Ascending aorta (tissue), 2 donors: ENCODE results near the gene NCKAP5. TPM values are rescaled to one million over a fixed set of nuclear protein-coding genes. Genes with fewer than 3 reads are reported as not detected.

Source experiments
- DNase-seq, 2 donors: peaks; one replicate each; pipeline ENCODE4 v3.0.0-alpha.2; 2019; ENCODE audit warnings: low spot score in 2 of 2
- H3K27ac ChIP-seq, 2 donors: fragments of 200-600 bp; sonication (generic); one replicate each; pipeline ENCODE4 v1.5.1; 2016 to 2017; ENCODE audit warnings: mild to moderate bottlenecking in 1 of 2
- H3K27me3 ChIP-seq: fragments of 200-600 bp; sonication (generic); one replicate; pipeline ENCODE4 v1.5.1; 2017
- H3K36me3 ChIP-seq, 2 donors: fragments of 200-600 bp; sonication (generic); one replicate each; pipeline ENCODE4 v1.5.1; 2016
- H3K4me1 ChIP-seq, 2 donors: fragments of 200-600 bp; sonication (generic); one replicate each; pipeline ENCODE4 v1.5.1; 2016 to 2017; ENCODE audit warnings: mild to moderate bottlenecking in 1 of 2
- H3K4me3 ChIP-seq, 2 donors: fragments of 200-600 bp; sonication (generic); one replicate each; pipeline ENCODE4 v1.5.1; 2016 to 2017; ENCODE audit warnings: mild to moderate bottlenecking in 1 of 2
- H3K9me3 ChIP-seq, 2 donors: fragments of 200-600 bp; sonication (generic); one replicate each; pipeline ENCODE4 v1.5.1; 2016
- intact Hi-C: fragments of 100-400 bp; cut with DNase I; formaldehyde crosslinking; loops from one replicate; pipeline ENCODE4 v1.15.1; 2023
- total RNA-seq: library from RNA; depleted of rRNA; stranded (reverse); fragments of >200 nt; gene quantifications from one replicate; pipeline ENCODE4 v1.1.0, GENCODE V29; 2016
- TF ChIP-seq, protein P1 (sequence below), 3 experiments: fragments of 200-600 bp in 2 of 3; fragments of 450-650 bp in 1 of 3; sonication (generic) in 2 of 3; IDR thresholded peaks; one replicate each; pipeline ENCODE4 v1.5.1; 2016 to 2019; ENCODE audit warnings: antibody characterized with exemption in 3 of 3, mild to moderate bottlenecking in 1 of 3, moderate library complexity in 1 of 3

Gene NCKAP5
- total RNA-seq, 1 donor from 2014 or later: 0.75 TPM

DNA sequence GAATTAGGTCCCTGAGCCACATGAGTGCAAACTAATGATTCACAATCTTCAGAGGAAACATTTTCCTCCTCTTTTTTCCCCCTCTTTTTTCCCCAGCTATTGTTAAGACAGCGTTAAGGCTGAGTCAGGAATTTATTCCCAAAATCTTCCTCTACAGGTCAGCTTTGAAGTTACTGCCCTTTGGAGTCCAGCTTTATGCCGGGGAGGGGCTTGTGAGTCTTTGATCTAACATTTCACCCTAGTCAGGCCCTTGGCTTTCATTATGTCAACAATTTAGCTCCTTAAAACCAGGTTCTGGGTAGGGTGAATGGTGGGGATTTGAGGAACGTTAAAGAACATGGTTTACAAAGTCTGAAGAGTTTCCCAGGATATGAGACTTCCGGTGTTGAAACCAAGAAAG, 807.3 kb downstream of the NCKAP5 start:
- Histone ChIP-seq H3K4me3 (no peak overlapping the region), H3K36me3 (no peaks in the 10 kb centered on the region), H3K9me3 (no peaks in the 10 kb centered on the region), H3K4me1 (no peaks in the 10 kb centered on the region), H3K27me3 (no peaks in the 10 kb centered on the region), H3K27ac (no peak overlapping the region)
- TF ChIP-seq, protein P1, sequence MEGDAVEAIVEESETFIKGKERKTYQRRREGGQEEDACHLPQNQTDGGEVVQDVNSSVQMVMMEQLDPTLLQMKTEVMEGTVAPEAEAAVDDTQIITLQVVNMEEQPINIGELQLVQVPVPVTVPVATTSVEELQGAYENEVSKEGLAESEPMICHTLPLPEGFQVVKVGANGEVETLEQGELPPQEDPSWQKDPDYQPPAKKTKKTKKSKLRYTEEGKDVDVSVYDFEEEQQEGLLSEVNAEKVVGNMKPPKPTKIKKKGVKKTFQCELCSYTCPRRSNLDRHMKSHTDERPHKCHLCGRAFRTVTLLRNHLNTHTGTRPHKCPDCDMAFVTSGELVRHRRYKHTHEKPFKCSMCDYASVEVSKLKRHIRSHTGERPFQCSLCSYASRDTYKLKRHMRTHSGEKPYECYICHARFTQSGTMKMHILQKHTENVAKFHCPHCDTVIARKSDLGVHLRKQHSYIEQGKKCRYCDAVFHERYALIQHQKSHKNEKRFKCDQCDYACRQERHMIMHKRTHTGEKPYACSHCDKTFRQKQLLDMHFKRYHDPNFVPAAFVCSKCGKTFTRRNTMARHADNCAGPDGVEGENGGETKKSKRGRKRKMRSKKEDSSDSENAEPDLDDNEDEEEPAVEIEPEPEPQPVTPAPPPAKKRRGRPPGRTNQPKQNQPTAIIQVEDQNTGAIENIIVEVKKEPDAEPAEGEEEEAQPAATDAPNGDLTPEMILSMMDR (IDR thresholded peaks at IDR 0.05): no peak
- intact Hi-C loops: no loop called here
- no peak for DNase-seq

DNA sequence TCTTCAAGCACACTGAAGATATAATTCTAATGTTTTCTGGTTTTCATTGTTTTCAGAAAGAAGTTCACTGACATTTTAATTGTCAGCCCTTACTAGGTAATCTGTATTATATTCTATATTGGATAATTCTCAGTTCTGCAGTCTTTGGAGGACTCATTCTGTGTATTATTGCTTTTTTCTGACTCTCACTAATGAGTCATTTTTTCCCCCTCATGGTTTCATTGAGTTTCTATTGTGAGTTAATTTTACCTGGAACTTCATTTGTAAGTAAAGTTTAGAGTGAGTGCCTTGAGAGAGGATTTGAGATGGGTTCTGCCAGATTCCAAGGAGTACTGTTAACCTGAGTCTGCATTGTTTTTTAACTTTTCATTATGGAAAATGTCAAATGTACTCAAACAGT, 807.9 kb downstream of the NCKAP5 start:
- no peaks in the 10 kb centered on the region for H3K27me3 ChIP-seq
- no peaks in the 10 kb centered on the region for H3K4me1 ChIP-seq
- intact Hi-C loops: no loop called here

DNA sequence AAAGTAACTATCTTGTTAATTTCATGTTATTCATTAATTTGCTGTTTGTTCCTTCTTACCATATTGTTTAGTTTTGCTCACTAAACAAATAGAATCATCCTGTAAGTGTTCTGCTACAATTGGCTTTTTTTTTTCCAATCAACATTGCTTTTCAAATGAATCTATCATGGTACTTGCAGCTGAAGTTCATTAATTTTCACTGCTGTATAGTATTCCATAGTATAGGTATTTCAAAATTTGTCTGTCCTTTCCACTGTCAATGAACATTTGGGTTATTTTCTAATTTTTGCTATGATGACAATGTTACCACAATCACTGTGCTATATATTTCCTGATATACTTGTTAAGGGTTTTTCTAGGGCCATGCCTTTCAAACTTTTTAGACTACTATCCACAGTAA, 809.3 kb downstream of the NCKAP5 start:
- H3K4me3 ChIP-seq: no peak overlapping the region
- H3K27ac ChIP-seq: no peak overlapping the region
- H3K36me3 ChIP-seq: no peaks in the 10 kb centered on the region
- no peaks in the 10 kb centered on the region for H3K4me1 ChIP-seq
- intact Hi-C loops: no loop called here
- H3K9me3 ChIP-seq: no peaks in the 10 kb centered on the region
- TF ChIP-seq, protein P1 (IDR thresholded peaks at IDR 0.05): no peak
- no peaks in the 10 kb centered on the region for H3K27me3 ChIP-seq
- no peak for DNase-seq

More for the DNA sequence above, 807.9 kb downstream of the NCKAP5 start:
- no peak overlapping the region for H3K4me3 ChIP-seq
- H3K36me3 ChIP-seq: no peaks in the 10 kb centered on the region
- no peak overlapping the region for H3K27ac ChIP-seq
- TF ChIP-seq, protein P1 (IDR thresholded peaks at IDR 0.05): no peak
- no peaks in the 10 kb centered on the region for H3K9me3 ChIP-seq
- no peak for DNase-seq

DNA sequence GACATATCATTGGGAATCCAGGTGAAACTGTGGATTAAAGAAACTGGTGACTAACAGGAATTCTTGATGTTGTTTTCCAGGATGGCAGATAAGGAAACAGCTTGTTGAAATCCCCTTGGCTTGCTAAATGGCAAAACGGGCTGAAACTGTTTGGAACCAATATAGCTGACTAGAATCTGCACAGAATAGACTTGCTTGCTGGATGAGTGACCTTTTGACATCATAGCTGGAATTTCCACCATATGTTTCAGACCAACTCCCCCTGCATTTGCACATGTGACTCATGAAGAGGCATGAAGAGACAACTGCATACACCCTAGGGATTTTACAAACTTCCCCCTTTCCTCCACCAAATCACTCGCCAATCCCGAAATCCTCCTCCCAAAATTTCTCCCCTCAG, 810.6 kb downstream of the NCKAP5 start:
- H3K4me1 ChIP-seq: no peaks in the 10 kb centered on the region
- no peaks in the 10 kb centered on the region for H3K9me3 ChIP-seq
- H3K27ac ChIP-seq: no peak overlapping the region
- intact Hi-C loops: no loop called here
- no peak for DNase-seq
- TF ChIP-seq, protein P1 (IDR thresholded peaks at IDR 0.05): no peak
- H3K27me3 ChIP-seq: no peaks in the 10 kb centered on the region
- H3K36me3 ChIP-seq: no peaks in the 10 kb centered on the region
- no peak overlapping the region for H3K4me3 ChIP-seq

DNA sequence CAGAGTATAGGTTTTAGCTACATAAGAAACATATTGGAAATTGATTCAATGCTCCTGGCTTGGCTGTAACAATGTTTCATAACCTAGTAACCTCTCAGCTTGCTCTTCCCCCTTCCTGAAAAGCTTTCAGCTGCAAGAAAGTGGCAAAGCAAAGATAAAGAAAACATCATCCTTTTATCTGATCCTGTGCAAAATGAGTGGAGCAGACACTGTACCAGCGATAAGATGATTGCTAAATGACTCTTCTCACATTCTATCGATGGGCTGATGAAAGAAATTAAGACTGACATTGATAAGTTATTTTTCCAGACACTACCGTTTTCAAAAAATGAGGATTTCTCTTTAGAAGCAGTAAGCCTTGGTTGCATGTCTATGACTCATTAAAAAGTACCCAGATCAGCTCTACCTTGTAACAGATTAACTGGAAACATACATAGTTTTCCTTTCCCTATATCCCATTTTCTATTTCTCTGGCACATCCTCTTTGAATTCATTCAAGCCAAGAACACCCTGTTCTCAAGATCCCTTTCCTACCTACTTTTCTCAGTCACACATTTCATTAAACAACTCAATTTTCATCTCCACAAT, 811.2 kb downstream of the NCKAP5 start:
- Histone ChIP-seq H3K9me3 (no peaks in the 10 kb centered on the region), H3K4me1 (no peaks in the 10 kb centered on the region), H3K4me3 (no peak overlapping the region), H3K36me3 (no peaks in the 10 kb centered on the region), H3K27ac (no peak overlapping the region), H3K27me3 (no peaks in the 10 kb centered on the region)
- no peak for DNase-seq
- intact Hi-C loops: no loop called here
- TF ChIP-seq, protein P1 (IDR thresholded peaks at IDR 0.05): no peak
